Measurements from ENCODE around the gene SPCS1. TPM values are rescaled to one million over a fixed set of nuclear protein-coding genes. Genes with fewer than 3 reads are reported as not detected.

Gene SPCS1
- total and polyA plus RNA-seq, 9 of the 15 experiments (the other 6 are each of a cell fraction or from before 2014, with no cell fraction given) = 73.9 to 567 (median 127) TPM

GRCh38 chr3:52679811-52680210 lies 26.1 kb upstream of the SPCS1 start:
- H3K27ac ChIP-seq (ENCODE audit: extremely low read depth, low read depth, low read length) = no peak overlapping the region
- FAIRE-seq (no peak), ATAC-seq (no peak), DNase-seq (ENCODE audit: extremely low read depth in 1 of 4, low spot score in 3 of 4) (no peak)
- no peak overlapping the region for H3K9ac ChIP-seq (ENCODE audit: insufficient read depth in 1 of 2, low read depth in 2 of 2, low read length in 2 of 2)
- BruUV-seq (replicated peaks) = no TSS peak
- peaks cover 40% of the 10 kb centered on the region for H3K79me2 ChIP-seq (ENCODE audit: control insufficient read depth, insufficient read depth, low read length)
- no peak overlapping the region for H3K4me2 ChIP-seq (ENCODE audit: insufficient read depth, low read length)
- H4K20me1 ChIP-seq (replicated peaks; ENCODE audit: control insufficient read depth, insufficient read depth, low read length) = no peaks in the 10 kb centered on the region
- intact Hi-C loops (cut with micrococcal nuclease) = loop anchor here (5.0 to 10.0 kb wide), 2 partner anchors 198 to 225 kb away; partner anchors contain the start of genes NISCH and TNNC1
- H3K9me1 ChIP-seq (ENCODE audit: control insufficient read depth, insufficient read depth, low read length) = no peaks in the 10 kb centered on the region
- POLR2A ChIA-PET = interaction anchor here (0.6 to 0.9 kb wide), 2 partner anchors 17 to 189 kb away, joined by 3 to 4 read pairs; no protein-coding TSS in a partner anchor
- CTCF ChIA-PET (ENCODE audit: low intra/inter-chr PET ratio) = no interaction called here
- 33% methylated on average over 1 of the region's 1 CpG for WGBS (ENCODE audit: insufficient coverage, low coverage, missing lambda C conversion rate)
- no peak overlapping the region for H3K4me3 ChIP-seq
- no peaks in the 10 kb centered on the region for H3K27me3 ChIP-seq (ENCODE audit: control insufficient read depth in 2 of 2, insufficient read depth in 2 of 2, low read length in 2 of 2)
- peaks cover 50% of the 10 kb centered on the region; the same call in 2 of the 3 replicates for H3K36me3 ChIP-seq (ENCODE audit: control insufficient read depth, insufficient read depth, low read length)
- in situ Hi-C loops (cut with MboI) = no loop called here
- H2AFZ ChIP-seq (ENCODE audit: low read depth, low read length) = no peak overlapping the region
- TF ChIP-seq IRF2 (CRISPR knock-in tag; IDR thresholded peaks at IDR 0.05) (no peak), JUND (IDR thresholded peaks at IDR 0.05; ENCODE audit: borderline replicate concordance, low read depth, low read length) (0 out of 2 replicates have a peak, but pooled peaks have one; percentile 4), JUND (tag; IDR thresholded peaks at IDR 0.05; ENCODE audit: borderline replicate concordance, low read depth, low read length) (no peak), ZFP1 (CRISPR knock-in tag; IDR thresholded peaks at IDR 0.05) (no peak), FOSL1 (tag; conservative IDR thresholded peaks at IDR 0.05) (peak; percentile 70)
- peaks cover 0 to 27% of the 10 kb centered on the region in 2 experiments; a peak in 2 of 5 replicates for H3K4me1 ChIP-seq (replicated peaks in 1 of 2; ENCODE audit: control insufficient read depth in 2 of 2, insufficient read depth in 2 of 2, low read length in 2 of 2)
- H3K9me3 ChIP-seq (replicated peaks; ENCODE audit: control insufficient read depth, insufficient read depth, low read depth, low read length) = no peaks in the 10 kb centered on the region

GRCh38 chr3:52681596-52681995 lies 24.3 kb upstream of the SPCS1 start:
- in situ Hi-C loops (cut with MboI) (no loop called here), intact Hi-C loops (cut with micrococcal nuclease) (loop anchor here (5.0 to 10.0 kb wide), 2 partner anchors 199 to 227 kb away; partner anchors contain the start of genes NISCH and TNNC1)
- ATAC-seq = no peak; the same call in 2 of the 3 replicates
- no peaks in the 10 kb centered on the region for H3K9me3 ChIP-seq (replicated peaks; ENCODE audit: control insufficient read depth, insufficient read depth, low read depth, low read length)
- ChIA-PET POLR2A (interaction anchor here (0.7 kb wide), 1 partner anchor 144 kb away, joined by 3 read pairs; no protein-coding TSS in a partner anchor), CTCF (ENCODE audit: low intra/inter-chr PET ratio) (interaction anchor here (0.7 kb wide), 1 partner anchor 267 kb away, joined by 5 read pairs; no protein-coding TSS in a partner anchor)
- FAIRE-seq = peak; percentile 32
- BruUV-seq (replicated peaks) = no TSS peak
- DNase-seq (ENCODE audit: extremely low read depth in 1 of 4, low spot score in 3 of 4) = no peak
- H3K79me2 ChIP-seq (ENCODE audit: control insufficient read depth, insufficient read depth, low read length) = peaks cover 56% of the 10 kb centered on the region
- H3K9me1 ChIP-seq (ENCODE audit: control insufficient read depth, insufficient read depth, low read length) = no peaks in the 10 kb centered on the region
- H3K4me2 ChIP-seq (ENCODE audit: insufficient read depth, low read length) = no peak overlapping the region
- WGBS (ENCODE audit: insufficient coverage, low coverage, missing lambda C conversion rate) = 10% methylated on average over 3 of the region's 3 CpGs
- H3K4me3 ChIP-seq = no peak overlapping the region
- H3K27ac ChIP-seq (ENCODE audit: extremely low read depth, low read depth, low read length) = peak overlapping the region; percentile 55; the same call in 2 of the 3 replicates
- peaks cover 0 to 27% of the 10 kb centered on the region in 2 experiments; a peak in 2 of 5 replicates for H3K4me1 ChIP-seq (replicated peaks in 1 of 2; ENCODE audit: control insufficient read depth in 2 of 2, insufficient read depth in 2 of 2, low read length in 2 of 2)
- peak overlapping the region; percentile 47; the same call in 1 of the 2 replicates for H2AFZ ChIP-seq (ENCODE audit: low read depth, low read length)
- H3K9ac ChIP-seq (ENCODE audit: insufficient read depth in 1 of 2, low read depth in 2 of 2, low read length in 2 of 2) = peak overlapping the region in 1 of 2 experiments; percentile 24; a peak in 1 of 4 replicates
- H3K36me3 ChIP-seq (ENCODE audit: control insufficient read depth, insufficient read depth, low read length) = peaks cover 42% of the 10 kb centered on the region
- H4K20me1 ChIP-seq (replicated peaks; ENCODE audit: control insufficient read depth, insufficient read depth, low read length) = no peaks in the 10 kb centered on the region
- H3K27me3 ChIP-seq (ENCODE audit: control insufficient read depth in 2 of 2, insufficient read depth in 2 of 2, low read length in 2 of 2) = no peaks in the 10 kb centered on the region
- no peak for TF ChIP-seq ZNF561 (CRISPR knock-in tag; conservative IDR thresholded peaks at IDR 0.05)
- TF ChIP-seq PHB2 (IDR thresholded peaks at IDR 0.05; ENCODE audit: low read depth) = no peak
- no peak for TF ChIP-seq TFAM (CRISPR knock-in tag; conservative IDR thresholded peaks at IDR 0.05)
- peak; percentile 48 for TF ChIP-seq MAFG (tag; conservative IDR thresholded peaks at IDR 0.05)
- TF ChIP-seq NBN (IDR thresholded peaks at IDR 0.05; ENCODE audit: low read depth) = no peak; the same call in 1 of the 2 replicates
- TF ChIP-seq ZNF584 (CRISPR knock-in tag; IDR thresholded peaks at IDR 0.05; ENCODE audit: low read depth) = 0 out of 2 replicates have a peak, but pooled peaks have one; percentile 26

All from K562 (cell line).